Epithelial cell of proximal tubule (primary cell): ENCODE data around the gene IQCH. TPM values are rescaled to one million over a fixed set of nuclear protein-coding genes. Genes with fewer than 3 reads are reported as not detected.

Experiments used
- DNase-seq: peaks from one replicate; pipeline ENCODE4 v3.0.0-alpha.2; 2011; ENCODE audit warnings: low read depth
- H3K4me3 ChIP-seq: 2 replicates; pipeline ENCODE4 v1.5.1; 2011; ENCODE audit warnings: low read depth, mild to moderate bottlenecking, low read length
- CTCF ChIP-seq: conservative IDR thresholded peaks from 2 replicates; pipeline ENCODE4 v1.5.1; 2012; ENCODE audit warnings: low read depth, mild to moderate bottlenecking, low read length
- total RNA-seq: library from RNA; depleted of rRNA; stranded (reverse); fragments of >200 nt; gene quantifications from 2 replicates; pipeline ENCODE4 v1.2.3, GENCODE V29; 2015

IQCH gene
- total RNA-seq, 1 donor from 2014 or later = 0.92 TPM

- peak; percentile 94 for TF ChIP-seq CTCF
- H3K4me3 ChIP-seq = no peak overlapping the region
- no peak for DNase-seq
These were observed 202.3 kb downstream of the IQCH start for GRCh38 chr15:67456677-67457529.

- DNase-seq = no peak
- no peak for TF ChIP-seq CTCF
- H3K4me3 ChIP-seq = no peak overlapping the region
These were observed 203.9 kb downstream of the IQCH start for GRCh38 chr15:67458331-67459029.

- no peak for TF ChIP-seq CTCF
- H3K4me3 ChIP-seq = no peak overlapping the region
- DNase-seq = no peak
These were observed 205.9 kb downstream of the IQCH start for GRCh38 chr15:67460521-67460920.

- no peak for TF ChIP-seq CTCF
- no peak overlapping the region for H3K4me3 ChIP-seq
- DNase-seq = no peak
These were observed 207.1 kb downstream of the IQCH start for GRCh38 chr15:67461735-67462134.

GRCh38 chr15:67462875-67463274, 208.3 kb downstream of the IQCH start:
- no peak overlapping the region for H3K4me3 ChIP-seq
- TF ChIP-seq CTCF = no peak
- DNase-seq = no peak

- no peak for DNase-seq
- no peak overlapping the region for H3K4me3 ChIP-seq
- no peak for TF ChIP-seq CTCF
These were observed 208.9 kb downstream of the IQCH start for GRCh38 chr15:67463488-67463887.
